Measurements from ENCODE around the gene CNNM3.
A peak's percentile ranks its signal among the peaks of the same experiment; 100 is the strongest.

The CNNM3 gene

GRCh38 chr2:96825057-96825456 lies 9.0 kb downstream of the CNNM3 start:
- H3K4me3 Mint-ChIP-seq = no peak overlapping the region
- H3K4me1 Mint-ChIP-seq = peaks cover 34% of the 10 kb centered on the region
- H3K27ac Mint-ChIP-seq = no peak overlapping the region
- H3K27me3 Mint-ChIP-seq (ENCODE audit: low read depth, poor library complexity) = no peaks in the 10 kb centered on the region
- H3K9me3 Mint-ChIP-seq = no peaks in the 10 kb centered on the region
- peaks cover 44% of the 10 kb centered on the region for H3K36me3 Mint-ChIP-seq (ENCODE audit: low read depth)
- TF ChIP-seq CTCF (IDR thresholded peaks at IDR 0.05) = no peak
- no peak for DNase-seq

GRCh38 chr2:96826546-96827278 lies 10.6 kb downstream of the CNNM3 start:
- TF ChIP-seq CTCF (IDR thresholded peaks at IDR 0.05) = no peak
- peaks cover 28% of the 10 kb centered on the region for H3K4me1 Mint-ChIP-seq
- peaks cover 48% of the 10 kb centered on the region for H3K36me3 Mint-ChIP-seq (ENCODE audit: low read depth)
- H3K27me3 Mint-ChIP-seq (ENCODE audit: low read depth, poor library complexity) = peaks cover 2% of the 10 kb centered on the region
- DNase-seq = no peak
- no peak overlapping the region for H3K4me3 Mint-ChIP-seq
- H3K9me3 Mint-ChIP-seq = no peaks in the 10 kb centered on the region
- no peak overlapping the region for H3K27ac Mint-ChIP-seq

- no peak for TF ChIP-seq CTCF (IDR thresholded peaks at IDR 0.05)
- peaks cover 59% of the 10 kb centered on the region for H3K36me3 Mint-ChIP-seq (ENCODE audit: low read depth)
Observed at GRCh38 chr2:96828436-96828835, 12.4 kb downstream of the CNNM3 start.

GRCh38 chr2:96828874-96829273 lies 12.8 kb downstream of the CNNM3 start:
- H3K4me3 Mint-ChIP-seq = no peak overlapping the region
- peaks cover 61% of the 10 kb centered on the region for H3K36me3 Mint-ChIP-seq (ENCODE audit: low read depth)
- no peak for DNase-seq
- no peak overlapping the region for H3K27ac Mint-ChIP-seq
- no peak for TF ChIP-seq CTCF (IDR thresholded peaks at IDR 0.05)
- peaks cover 35% of the 10 kb centered on the region for H3K4me1 Mint-ChIP-seq
- H3K27me3 Mint-ChIP-seq (ENCODE audit: low read depth, poor library complexity) = peaks cover 2% of the 10 kb centered on the region
- H3K9me3 Mint-ChIP-seq = no peaks in the 10 kb centered on the region

More at GRCh38 chr2:96828436-96828835, 12.4 kb downstream of the CNNM3 start:
- Mint-ChIP-seq H3K9me3 (no peaks in the 10 kb centered on the region), H3K27ac (peak overlapping the region; percentile 8), H3K27me3 (ENCODE audit: low read depth, poor library complexity) (peaks cover 2% of the 10 kb centered on the region), H3K4me1 (peaks cover 36% of the 10 kb centered on the region), H3K4me3 (no peak overlapping the region)
- DNase-seq = no peak

- H3K27ac Mint-ChIP-seq = peak overlapping the region; percentile 32
- peaks cover 59% of the 10 kb centered on the region for H3K36me3 Mint-ChIP-seq (ENCODE audit: low read depth)
Observed at GRCh38 chr2:96830044-96830562, 14.0 kb downstream of the CNNM3 start.

More at GRCh38 chr2:96830044-96830562, 14.0 kb downstream of the CNNM3 start:
- no peak for TF ChIP-seq CTCF (IDR thresholded peaks at IDR 0.05)
- peaks cover 30% of the 10 kb centered on the region for H3K4me1 Mint-ChIP-seq
- no peak for DNase-seq
- no peaks in the 10 kb centered on the region for H3K9me3 Mint-ChIP-seq
- H3K4me3 Mint-ChIP-seq = no peak overlapping the region
- H3K27me3 Mint-ChIP-seq (ENCODE audit: low read depth, poor library complexity) = peaks cover 2% of the 10 kb centered on the region

Measured in nephron progenitor cell (in vitro differentiated cells).